HG03095 (cell line): ENCODE results near the gene VCX2.
"Not testable (repeated sequence)": the region's sequence is repeated elsewhere in the genome, so short reads cannot be mapped to it uniquely, and the experiment has no call there.

ENCODE experiments used
- ATAC-seq: cut with Tn5 transposase; IDR thresholded peaks from one replicate; pipeline ENCODE4 v1.9.1; 2021; ENCODE audit warnings: moderate library complexity; ENCODE audit not compliant: unreplicated experiment

The VCX2 gene

GRCh38 chrX:8122538-8122937 is 48.5 kb downstream of the VCX2 start:
- no peak for ATAC-seq

GRCh38 chrX:8121391-8121790 is 49.7 kb downstream of the VCX2 start:
- ATAC-seq: not testable (repeated sequence)
